GM12872 (cell line): ENCODE results near the gene ZNF385C.

Experiments used
- CTCF ChIP-seq: IDR thresholded peaks from 3 replicates; pipeline ENCODE4 v1.5.1; 2011; ENCODE audit warnings: low read depth, mild to moderate bottlenecking, low read length, moderate library complexity; ENCODE audit not compliant: insufficient read depth

ZNF385C gene

GRCh38 chr17:42107597-42108576 lies 9.6 kb upstream of the ZNF385C start:
- no peak for TF ChIP-seq CTCF

GRCh38 chr17:42107124-42107523 lies 8.9 kb upstream of the ZNF385C start:
- TF ChIP-seq CTCF = no peak

GRCh38 chr17:42106009-42106408 lies 7.7 kb upstream of the ZNF385C start:
- no peak for TF ChIP-seq CTCF

GRCh38 chr17:42104264-42104663 lies 6.0 kb upstream of the ZNF385C start:
- no peak for TF ChIP-seq CTCF

- no peak for TF ChIP-seq CTCF
Observed at GRCh38 chr17:42103221-42103954, 5.1 kb upstream of the ZNF385C start.

- TF ChIP-seq CTCF = peak; percentile 92
Observed at GRCh38 chr17:42101513-42102292, 3.4 kb upstream of the ZNF385C start.
